Fibroblast of peridontal ligament (primary cell): Measurements from ENCODE around the gene THADA.
A peak's percentile ranks its signal among the peaks of the same experiment; 100 is the strongest.
"Not testable (repeated sequence)": the region's sequence is repeated elsewhere in the genome, so short reads cannot be mapped to it uniquely, and the experiment has no call there.

Source experiments
- DNase-seq: peaks from one replicate; pipeline ENCODE4 v3.0.0-alpha.2; 2010; ENCODE audit errors: extremely low read depth

Gene THADA

DNA sequence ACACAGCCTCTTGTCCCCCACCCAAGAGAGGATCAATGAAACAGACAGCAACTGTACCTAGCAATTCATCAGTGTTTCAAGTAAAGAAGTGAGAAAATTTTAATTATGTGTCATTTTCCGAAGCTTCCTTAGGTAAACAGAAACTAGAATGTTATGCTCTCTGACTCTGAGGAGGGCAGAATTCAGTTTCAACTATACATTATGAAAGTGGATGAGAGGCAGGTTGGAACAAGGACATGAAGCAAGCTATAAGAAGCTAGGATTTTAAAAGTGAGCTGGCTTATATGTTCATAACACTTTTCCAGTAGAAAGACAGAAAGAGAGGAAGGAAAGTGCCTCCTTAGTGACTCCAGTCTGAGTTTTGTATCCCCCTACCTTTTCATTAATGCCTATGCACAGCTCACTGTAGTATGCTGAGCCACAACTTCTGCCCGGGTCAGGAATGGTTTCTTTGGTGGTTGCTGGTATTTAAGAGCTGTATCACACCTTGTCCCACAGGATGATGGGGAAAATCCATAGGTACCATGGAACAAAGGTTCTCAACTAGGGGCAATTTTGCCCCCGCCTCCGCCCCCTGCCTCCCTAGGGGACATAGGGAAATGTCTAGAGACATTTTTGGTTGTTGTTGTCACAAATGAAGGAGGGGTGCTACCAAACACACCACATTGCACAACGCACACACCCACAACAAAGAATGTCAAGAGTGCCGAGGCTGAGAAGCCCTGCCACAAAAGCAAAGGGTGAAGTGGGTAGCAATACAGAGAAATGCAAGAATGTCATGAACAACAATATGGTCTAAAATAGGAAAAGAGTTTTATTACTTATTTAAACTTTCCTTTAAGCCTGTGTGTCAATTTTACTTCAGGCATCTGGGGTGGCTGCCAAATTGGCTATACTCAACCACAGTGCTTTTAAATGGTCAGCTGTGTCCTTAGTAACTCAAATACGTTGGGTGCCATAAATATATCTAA lies 208.5 kb downstream of the THADA start:
- peak; percentile 73 for DNase-seq

DNA sequence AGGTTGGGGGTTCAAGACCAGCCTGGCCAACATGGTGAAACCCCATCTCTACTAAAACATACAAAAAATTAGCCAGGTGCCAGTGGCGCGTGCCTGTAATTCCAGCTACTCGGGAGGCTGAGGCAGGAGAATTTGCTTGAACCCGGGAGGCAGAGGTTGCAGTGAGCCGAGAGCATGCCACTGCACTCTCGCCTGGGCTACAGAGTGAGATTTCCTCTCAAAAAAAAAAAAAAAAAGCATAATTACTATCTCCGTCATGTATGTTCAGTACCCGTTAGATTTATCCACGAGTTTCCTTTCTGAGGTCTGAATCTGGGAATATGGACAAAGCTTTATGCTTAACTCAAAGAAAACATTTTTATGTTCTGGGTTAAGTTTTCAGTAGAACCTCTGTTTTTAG lies 209.2 kb downstream of the THADA start:
- DNase-seq = not testable (repeated sequence)

DNA sequence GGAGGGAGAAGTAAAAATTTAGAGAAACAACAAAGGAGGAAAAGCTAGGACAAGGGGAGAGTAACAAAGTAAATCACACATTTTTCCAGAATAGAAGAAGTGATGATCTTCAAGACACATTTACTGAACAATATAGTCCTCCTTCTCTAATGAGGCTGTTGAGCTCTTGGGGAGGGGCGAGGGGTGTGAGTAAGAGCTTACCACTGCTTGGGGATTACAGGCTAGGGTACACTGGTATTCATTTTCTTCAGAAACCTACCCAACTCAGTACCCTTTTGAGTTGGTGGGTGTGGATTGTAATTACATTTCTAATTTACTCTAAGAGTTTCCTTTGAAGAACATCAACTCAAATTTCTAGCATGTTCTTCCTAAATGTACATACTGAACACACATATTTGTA lies 211.7 kb downstream of the THADA start:
- DNase-seq = no peak

DNA sequence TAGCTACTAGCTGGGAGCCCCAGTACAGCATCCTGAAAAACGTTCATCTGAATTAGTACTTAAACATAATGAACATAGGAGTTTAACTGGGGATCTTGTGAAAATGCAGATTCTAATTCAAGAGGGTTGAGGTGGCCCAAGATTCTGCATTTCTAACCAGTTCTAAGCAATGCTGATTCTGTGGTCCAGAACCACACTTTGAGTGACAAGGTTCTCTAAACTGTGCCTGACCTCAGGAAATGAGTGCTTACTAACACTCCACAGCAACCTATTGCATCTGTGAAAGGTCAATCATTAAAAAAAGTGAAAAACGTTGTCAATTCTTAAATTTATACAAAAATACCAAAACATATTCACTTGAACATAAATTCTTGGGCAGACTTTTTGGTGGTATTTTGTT lies 212.3 kb downstream of the THADA start:
- DNase-seq = no peak

GRCh38 chr2:43379494-43379893 lies 216.3 kb downstream of the THADA start:
- DNase-seq = no peak

DNA sequence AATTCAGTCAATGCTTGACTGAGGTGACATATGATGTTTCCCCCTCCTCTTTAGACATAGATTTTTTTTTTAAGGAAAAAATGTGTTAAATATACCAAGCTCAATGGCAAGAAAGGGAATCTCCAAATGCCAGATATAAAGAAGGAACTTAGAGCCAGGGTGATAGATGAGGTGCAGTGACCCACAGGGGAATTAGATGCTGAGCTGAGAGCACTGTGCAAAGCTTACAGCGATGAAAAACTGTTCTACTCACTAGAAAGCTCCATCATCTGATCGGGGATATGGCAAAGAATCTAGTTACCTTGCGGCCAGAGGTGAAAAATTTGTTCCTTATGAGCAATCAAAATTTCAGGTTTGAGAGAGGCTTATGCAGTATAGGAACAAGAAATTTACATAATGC lies 218.5 kb downstream of the THADA start:
- DNase-seq = no peak

GRCh38 chr2:43376523-43377198 lies 219.2 kb downstream of the THADA start:
- no peak for DNase-seq

DNA sequence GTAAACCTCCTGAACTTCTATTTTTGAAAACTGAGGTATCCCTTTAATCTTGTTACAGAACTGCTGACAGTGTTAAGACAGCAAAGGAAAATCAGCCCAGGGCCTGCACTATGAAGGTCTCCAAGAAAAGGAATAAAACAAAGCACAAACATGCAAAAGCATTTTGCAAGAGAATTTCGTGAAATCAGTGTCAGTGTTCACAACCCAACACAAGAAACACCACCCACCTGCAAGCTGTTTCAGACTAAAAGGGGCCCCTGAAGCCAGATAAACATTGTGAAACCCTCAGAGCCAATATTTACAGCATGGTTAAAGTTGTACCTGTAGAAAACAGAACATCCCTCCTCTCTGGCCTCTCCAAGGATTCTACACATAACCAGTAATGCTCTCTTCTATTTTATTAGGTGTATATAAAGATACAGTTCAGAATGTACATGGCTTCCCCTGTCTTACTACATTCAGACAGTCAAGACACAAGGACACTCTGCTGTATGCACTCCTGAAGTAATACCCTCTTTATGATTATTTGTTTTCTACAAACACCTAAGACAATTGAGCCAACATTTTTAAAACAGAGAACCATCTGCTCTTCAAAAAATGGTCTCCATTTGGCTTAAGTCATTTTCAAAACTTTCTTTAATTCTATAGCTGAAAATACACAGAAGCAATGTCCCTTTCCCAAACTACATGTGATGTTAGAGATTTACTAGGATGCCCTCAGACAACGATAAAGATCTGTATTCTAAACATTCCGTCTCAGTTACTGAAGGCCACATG lies 219.9 kb downstream of the THADA start:
- DNase-seq = no peak

DNA sequence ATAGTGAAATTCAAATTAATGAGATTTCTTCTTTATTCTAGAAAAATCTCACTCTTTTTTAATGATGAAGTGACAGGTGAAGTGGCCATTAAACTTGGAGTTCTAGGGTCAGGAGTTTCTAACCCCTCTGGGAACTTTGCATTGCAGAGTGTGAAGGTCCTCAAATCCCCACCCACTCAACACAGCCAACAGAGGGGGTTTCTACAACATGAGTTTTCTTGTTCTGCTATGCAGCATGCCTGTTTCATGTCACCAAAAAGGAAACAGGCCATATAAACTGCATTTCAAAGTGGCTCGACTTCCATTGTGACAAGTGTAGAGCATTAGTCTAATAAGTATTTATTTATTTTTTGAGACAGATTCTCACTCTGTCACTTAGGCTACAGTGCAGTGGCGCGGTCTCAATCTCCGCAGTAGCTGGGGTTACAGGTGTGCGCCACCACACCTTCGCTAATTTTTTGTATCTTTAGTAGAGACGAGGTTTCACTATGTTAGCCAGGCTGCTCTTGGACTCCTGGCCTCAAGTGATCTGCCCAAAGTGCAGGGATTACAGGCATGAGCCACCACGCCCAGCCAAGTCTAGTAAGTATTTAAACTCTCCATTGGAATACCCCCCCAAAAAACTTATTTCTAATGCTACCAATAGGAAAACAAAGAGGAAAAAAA lies 223.3 kb downstream of the THADA start:
- DNase-seq = no peak

- peak; percentile 33 for DNase-seq
Measured at GRCh38 chr2:43370705-43371104, 225.1 kb downstream of the THADA start.

GRCh38 chr2:43370146-43370545 lies 225.7 kb downstream of the THADA start:
- DNase-seq = no peak

- no peak for DNase-seq
Measured at GRCh38 chr2:43368483-43369385, 227.1 kb downstream of the THADA start.

DNA sequence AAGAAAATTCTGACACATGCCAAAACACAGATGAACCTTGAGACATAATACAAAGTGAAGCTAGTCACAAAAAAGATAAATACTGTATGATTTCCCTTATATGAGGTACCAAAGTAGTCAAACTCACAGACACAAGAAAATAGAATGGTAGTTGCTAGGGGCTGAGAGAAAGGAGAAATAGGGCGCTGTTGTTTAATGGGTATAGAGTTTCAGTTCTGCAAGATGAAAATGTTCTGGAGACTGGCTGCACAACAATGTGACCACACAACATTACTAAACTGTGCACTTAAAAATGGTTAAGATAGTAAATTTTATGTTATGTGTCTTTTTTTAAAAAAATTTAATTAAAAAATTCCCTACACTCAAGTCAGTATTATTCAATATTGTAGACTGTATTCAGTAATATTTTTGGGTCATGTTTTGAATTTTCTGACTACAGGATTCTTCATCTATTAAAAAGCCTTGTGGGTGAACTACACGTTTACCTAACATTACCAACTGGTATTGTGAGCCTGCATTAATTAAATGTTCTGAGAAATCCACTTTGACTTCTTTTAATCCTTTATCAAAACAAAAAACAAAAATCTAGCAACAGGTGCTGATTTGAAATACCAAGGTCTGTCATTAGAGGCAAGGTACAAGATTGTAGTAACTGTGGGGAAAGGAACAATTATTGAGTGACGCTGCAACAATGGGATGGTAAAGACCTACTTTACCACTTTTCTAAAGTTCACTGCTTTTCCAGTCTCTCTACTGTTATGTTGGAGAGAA lies 228.6 kb downstream of the THADA start:
- DNase-seq = no peak

- DNase-seq = no peak
Measured at GRCh38 chr2:43363120-43363519, 232.7 kb downstream of the THADA start.

GRCh38 chr2:43361286-43361685 lies 234.6 kb downstream of the THADA start:
- no peak for DNase-seq

GRCh38 chr2:43360137-43360536 lies 235.7 kb downstream of the THADA start:
- DNase-seq = no peak

DNA sequence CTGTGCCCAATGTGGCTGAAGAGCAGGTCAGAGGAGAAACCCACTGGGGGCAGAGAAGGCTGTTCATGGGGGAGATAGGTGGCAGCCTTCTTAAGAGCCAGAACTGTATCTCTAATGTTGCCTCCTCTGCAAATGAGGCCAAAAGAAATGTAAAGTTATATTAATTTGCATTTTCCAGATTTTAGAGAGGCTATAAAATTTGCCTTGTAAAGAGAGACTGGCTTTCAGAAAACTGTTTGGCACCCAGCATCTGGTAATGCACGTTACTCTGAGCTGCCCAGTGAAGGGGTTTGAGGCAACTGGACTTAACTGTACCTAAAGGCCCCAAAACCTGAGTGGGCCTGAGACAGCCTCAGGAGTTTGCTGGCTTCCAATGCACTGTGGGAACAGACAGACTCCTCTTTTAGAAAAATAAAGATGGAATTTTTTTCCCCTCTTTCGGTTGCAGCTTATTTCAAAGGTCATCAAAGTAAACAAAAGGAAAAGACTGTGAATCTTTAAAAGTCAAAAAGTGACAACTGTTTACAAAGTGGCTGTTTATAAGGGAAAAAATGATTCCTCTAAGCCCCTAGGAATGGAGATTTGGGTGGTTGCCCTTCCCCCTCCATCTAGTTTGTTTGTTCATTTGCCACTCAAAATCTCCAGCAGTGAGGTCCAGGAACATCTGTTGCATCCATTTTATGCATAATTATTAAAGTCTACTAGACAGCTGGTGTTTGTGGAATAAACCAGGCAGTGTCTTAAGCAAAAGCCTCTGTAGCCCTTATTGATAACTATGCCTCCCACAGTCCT lies 237.2 kb downstream of the THADA start:
- no peak for DNase-seq

- peak; percentile 52 for DNase-seq
Measured at GRCh38 chr2:43356774-43357173, 239.1 kb downstream of the THADA start.

DNA sequence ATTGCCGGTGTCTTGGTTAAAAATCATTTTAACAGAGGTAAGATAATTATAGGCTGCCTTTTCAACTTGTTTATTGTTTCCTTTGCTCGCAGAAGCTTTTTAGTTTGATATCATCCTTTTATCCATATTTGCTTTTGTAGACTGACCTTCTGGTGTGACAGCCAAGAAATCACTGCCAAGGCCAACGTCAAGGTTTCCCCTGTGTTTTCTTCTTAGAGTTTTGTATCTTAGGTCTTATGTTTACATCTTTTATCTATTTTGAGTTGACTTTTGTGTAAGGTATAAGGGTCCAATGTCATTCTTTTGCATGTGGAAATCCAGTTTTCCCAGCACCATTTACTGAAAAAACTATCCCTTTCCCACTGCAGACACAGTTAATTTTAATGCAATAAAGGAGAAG lies 240.4 kb downstream of the THADA start:
- no peak for DNase-seq
